Measurements from ENCODE around the gene FXYD5.
"Not testable (repeated sequence)": the region's sequence is repeated elsewhere in the genome, so short reads cannot be mapped to it uniquely, and the experiment has no call there.

Gene FXYD5

DNA sequence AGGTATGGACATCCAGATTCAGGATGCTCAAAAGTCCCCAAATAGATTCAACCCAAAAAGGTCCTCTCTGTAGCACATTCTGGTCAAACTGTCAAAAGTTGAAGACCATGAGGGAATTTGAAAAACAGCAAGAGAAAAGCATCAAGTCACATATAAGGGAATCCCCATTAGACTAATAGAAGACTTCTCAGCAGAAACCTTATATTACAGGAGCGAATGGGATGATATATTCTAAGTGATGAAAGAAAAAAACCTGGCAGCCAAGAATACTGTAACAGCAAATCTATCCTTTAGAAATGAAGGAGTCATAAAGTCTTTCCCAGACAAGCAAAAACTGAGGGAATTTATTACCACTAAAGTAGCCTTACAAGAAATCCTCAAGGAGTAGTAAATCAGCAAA, 29.7 kb downstream of the FXYD5 start:
- no peak for DNase-seq

DNA sequence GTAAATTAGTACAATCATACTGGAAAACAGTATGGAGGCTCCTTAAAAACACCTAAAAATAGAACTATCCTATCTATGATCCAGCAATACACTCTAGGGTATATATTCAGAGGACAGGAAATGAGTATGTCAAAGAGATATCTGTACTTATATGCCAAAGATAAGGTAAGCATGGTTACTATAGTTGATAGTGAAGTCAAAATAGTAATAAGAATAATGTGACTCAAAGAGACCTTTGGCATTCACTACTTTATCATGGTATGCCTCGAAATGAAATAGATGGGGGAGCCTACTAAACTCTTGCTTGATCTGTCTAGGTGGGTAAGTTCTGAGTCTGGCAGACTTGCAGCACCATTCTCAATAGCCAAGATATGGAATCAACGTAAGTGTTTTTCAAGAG, 30.3 kb downstream of the FXYD5 start:
- DNase-seq, result no peak

DNA sequence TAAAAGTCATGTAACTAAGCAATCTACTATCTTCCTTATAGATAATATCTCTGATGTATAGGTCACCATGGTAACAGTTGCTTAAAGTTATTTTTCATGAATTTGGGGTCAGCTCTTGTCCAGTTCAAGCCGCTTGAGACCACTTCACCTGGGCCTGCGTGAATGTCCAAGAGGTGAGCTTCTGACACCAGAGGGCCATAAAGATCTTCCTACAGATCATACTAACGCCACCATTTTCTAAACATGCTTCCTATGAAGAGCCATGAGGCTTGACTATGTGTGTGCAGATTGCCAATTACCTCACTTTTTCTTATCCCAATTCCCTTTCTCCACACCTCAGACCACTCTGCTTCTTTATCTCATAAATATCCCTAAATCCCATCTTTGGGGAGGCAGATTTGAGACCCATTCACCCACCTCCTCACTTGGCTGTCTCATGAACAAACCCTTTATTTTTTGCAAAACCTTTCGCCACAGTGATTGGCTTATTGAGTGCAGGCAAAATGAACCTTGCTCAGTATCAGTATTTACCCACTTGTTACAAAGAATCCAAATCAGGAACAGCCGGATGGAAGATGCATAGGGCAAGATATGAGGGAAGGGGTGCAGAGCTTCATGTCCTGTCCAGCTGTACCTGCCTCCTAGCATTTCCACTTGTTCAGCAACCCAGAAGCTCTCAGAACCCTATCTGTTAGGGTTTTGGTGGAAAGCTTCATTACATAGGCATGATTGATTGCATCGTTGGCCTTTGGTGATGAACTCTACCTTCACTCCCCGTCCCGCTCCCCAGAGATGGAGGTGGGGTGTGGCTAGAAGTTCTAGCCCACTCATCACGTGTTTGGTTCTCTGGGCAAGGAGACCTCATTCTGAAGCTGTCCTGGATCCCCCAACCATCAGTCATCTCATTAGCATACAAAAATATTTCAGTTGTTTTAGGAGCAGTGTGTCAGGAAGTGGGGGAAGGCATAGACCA, 39.8 kb downstream of the FXYD5 start:
- no peak for DNase-seq

DNA sequence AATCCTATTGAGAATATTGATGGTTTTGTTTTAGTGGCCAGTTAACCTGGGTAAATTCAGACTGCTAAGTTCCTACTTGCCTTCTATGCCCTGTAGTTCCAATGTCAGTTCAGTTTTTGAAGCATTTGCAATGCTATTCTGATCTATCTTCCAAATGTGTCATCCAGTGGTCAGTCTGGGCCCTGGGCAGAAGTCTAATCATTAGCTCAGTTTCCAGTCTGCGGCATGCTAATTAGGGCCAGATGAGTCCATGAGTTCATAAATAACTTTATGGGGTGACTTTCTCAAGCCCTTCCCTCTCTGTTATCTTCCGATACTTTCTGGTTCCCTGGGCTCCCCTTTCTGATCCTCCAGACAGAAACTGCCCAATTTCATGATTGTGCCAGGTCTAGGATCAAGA, 41.3 kb downstream of the FXYD5 start:
- DNase-seq, result no peak

DNA sequence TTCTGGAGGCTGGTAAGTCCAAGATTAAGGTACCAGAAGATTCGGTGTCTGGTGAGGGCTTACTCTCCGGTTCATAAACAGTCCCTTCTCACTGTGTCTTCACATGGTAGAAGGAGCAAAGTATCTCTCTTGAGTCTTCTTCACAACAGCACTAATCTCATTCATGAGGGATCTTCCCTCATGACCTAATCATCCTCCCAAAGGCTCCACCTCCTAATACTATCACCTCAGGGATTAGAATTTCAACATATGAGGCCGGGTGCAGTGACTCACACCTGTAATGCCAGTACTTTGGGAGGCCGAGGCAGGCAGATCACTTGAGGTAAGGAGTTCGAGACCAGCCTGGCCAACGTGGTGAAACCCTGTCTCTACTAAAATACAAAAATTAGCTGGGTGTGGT, 42.3 kb downstream of the FXYD5 start:
- not testable (repeated sequence) for DNase-seq

DNA sequence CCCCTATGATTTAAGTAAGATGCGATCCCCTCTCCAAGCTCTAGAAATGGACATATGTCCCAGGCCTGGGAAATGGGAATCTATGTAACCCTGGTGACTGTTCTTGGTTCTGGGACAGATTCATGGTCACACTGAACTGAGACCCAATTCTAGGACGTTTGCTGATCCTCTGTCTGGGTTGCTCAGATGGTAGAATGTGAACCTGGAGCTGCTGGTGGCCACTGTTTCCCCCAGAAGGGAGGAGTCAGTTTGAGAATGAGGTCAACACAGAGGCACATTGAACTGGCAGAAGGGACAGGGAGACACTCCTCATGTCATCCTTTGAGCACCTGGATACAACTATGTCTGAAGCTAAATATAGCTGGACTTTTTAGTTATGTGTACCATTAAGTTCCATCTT, 44.9 kb downstream of the FXYD5 start:
- no peak for DNase-seq

DNA sequence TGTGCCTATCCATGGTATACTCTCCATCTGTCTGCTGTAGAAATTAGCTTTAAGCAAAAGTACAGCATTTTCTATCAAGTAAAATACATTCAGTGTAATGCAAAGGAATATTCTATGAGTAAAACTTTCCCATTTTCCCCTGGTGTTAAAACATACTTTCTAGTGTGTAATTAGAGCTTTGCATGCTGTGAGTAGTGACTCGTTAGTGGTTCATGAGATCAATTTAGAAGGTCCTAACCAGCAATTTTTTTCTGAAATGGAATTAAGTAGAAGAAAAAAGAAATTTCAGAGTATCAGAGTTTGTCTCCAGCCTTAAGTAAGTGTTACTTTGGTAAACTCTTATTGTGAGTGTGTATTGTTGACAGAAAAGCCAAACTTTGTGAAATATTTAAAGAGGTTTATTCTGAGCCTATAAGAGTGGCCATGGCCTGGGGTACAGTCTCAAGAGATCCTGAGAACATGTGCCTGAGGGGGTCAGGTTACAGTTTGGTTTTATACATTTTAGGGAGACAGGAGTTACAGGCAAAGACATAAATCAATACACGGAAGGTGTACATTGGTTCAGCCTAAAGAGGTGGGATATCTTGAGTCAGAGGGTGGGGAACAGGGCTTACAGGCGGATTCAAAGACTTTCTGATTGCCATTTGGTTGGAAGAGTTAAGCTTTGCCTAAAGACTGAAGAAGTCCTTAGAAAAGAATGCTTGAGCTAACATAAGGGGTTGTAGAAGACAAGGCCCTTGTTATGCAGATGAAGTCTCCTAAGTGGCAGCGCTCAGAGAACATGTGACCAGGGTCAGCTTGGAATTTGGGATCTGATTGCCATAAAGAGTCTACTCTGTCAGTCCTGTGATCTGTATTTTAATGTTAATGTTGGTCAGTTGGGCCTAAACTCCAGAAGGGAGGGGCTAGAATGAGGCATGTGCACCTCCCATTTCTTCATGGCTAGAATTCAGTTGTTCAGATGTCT, 48.5 kb downstream of the FXYD5 start:
- DNase-seq, result no peak

DNA sequence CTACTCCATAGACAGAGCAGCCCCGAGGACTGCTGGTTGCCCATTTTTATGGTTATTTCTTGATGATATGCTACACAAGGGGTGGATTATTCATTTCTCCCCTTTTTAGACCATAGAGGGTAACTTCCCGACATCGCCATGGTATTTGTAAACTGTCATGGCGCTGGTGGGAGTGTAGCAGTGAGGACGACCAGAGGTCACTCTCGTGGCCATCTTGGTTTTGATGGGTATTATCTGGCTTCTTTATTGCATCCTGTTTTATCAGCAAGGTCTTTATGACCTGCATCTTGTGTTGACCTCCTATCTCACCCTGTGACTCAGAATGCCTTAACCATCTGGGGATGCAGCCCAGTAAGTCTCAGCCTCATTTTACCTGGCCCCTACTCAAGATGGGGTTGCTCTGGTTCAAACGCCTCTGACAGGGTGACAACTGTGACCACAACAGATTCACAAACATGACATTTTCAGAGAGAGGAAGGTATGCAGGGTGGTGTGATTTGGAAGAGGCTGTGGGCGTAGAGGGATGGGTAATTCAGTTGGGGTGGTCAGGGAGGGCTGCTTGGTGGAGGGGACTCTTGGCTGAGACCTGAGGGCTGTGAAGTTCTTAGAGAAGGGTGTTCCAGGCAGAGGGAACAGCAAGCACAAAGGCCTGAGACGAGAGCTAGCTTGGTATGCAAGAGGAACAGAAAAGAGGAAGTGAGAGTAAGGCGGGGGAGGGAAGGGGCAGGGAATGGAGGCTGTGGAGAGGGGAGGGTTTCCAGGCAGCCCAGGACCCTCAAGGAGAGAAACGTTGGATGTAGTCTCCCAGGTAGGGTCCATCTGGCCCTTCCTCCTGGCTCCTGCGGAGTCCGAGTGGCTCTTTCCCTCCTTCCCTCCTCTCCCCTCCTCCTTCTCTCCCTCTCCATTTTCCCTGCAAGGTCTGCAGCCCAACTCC, 50.5 kb downstream of the FXYD5 start:
- DNase-seq, result peak; percentile 85

DNA sequence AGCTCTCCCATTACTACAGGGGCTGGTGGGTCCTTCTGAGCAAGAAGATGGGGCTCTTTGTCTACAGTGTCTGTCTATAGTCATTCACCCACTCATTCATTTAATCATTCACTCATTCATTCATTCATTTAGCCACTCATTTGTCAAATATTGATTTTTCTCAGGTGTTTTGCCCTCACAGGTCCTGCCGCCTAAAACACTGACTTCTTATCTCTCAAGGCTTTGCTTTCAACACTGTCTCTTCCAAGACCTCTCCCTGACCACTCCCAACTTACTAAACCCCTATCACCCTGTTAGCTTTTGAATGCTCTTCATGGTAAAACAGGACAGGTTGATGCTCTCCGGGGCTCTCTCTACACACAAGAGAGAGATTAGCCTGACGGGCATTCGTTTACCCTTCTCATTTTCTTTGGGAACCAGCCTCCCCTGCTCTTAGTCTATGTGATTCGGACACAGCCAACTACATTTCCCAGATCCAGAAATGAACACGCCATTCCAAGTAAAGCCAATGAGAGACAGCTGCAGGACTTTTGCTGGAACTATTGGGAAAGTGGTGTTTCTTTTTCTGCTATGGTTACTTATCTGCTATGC, 51.3 kb downstream of the FXYD5 start:
- DNase-seq, result no peak

DNA sequence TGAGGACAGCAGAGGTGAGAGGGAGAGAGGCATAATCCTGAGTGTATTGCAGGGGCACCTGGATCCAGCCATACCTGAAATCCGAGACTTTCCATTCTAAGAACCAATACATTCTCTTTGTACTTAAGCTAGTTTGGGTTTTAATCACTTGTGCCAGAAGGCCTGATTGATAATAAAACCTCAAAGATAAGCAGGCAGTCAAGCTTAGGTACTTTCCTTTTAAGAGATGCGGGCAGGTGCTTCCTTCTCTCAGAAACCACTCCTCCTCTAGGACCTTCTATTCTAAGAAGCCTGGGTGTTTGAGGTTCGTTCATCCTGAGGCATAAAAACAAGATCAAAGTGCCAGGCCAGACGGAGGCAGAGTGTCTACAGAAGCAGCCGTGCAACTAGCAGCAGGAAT, 51.8 kb downstream of the FXYD5 start:
- DNase-seq, result peak; percentile 78

DNA sequence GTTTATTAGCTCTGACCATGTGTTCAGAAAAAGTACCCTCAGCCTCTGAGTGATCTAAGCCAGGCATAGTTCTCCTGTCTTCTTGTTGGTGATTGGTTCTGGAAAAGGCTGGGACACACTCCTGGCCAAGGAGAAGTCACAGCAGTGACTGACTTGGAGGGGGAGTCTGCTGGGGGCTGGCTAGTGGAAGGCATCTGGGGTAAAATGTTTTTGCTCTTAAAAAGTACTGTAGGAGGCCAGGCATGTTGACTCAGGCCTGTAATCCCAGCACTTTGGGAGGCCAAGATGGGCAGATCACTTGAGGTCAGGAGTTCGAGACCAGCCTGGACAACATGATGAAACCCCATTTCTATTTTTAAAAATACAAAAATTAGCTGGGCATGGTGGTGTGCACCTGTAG, 52.3 kb downstream of the FXYD5 start:
- DNase-seq, result no peak

DNA sequence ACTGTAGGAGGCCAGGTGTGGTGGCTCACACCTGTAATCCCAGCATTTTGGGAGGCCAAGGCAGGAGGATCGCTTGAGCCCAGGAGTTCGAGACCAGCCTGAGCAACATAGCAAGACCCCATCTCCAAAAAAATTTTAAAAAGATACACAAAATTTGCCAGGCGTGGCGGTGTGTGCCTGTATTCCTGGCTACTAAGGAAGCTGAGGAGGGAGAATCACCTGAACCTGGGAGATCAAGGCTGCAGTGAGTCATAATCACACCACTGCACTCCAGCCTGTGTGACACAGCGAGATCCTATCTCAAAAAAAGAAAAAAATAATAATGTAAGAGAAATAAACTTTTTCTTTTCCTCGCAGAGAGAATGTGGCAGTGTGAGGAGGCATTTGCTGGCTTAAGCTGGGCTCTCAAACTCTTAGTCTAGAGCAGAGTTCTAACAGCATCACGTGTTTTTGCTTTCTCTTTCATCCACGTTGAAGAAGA, 52.9 kb downstream of the FXYD5 start:
- DNase-seq, result no peak

DNA sequence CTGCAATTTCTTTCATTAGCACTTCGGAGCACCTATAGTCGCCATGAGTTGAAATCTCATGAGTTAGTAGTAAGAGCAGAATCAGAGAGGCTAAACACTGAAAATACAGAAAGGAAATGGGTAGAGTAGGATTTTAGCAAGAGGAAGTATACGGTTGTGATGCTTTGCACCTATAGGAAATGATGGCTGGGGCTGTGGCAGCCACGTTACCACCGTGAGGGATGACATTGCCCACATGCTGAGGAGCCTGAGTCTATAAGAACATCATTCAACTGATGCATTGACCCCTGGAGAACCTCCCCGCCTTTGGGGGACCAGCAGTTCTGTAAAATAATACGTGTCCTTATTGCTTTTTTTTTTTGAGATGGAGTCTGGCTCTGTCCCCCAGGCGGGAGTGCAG, 53.6 kb downstream of the FXYD5 start:
- DNase-seq, result no peak

DNA sequence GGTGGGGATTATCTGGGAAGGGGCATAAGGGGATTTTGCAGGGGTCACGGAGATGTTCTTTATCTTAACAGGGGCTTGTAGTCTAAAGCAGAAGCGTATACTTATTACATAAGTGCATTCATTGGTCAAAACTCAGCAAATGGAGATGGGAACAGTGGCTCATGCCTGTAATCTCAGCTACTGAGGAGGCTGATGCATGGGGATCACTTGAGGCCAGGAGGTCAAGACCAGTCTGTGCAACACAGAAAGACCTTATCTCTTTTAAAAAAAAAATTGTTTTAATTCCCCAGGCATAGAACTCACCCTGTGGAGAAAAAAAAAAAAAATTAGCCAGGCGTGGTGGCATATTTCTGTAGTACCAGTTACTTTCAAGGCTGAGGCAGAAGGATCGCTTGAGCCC, 55.1 kb downstream of the FXYD5 start:
- DNase-seq, result no peak

DNA sequence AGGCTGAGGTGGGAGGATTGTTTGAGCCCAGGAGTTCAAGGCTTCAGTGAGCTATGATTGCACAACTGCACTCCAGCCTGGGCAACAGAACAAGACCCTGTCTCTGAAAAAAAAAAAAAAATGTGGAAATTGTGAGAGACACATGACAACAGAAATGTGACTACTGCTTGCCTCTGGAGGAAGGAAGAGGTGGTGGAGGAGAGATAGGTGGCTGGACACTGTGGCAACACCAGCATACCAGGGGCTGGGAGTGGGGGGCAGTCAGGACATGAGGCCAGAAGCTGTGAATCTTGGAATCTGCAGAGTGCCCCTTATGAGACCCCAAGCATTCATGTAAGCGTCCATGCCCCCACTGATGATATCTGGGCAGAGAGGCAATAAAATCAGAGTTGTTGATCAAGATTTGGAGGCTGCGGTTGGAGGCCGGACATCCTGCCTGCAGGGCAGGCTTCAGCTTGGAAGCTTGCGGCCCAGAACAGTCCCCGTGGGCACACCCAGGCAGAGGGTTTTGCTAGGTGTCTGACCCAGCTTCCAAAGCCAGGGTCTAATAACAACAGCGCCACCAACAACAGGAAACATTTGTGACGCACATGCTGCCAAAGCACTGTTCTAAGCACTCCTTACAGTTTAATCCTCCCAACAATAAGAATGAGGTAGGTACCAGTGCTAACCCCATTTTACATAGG, 57.2 kb downstream of the FXYD5 start:
- DNase-seq, result peak; percentile 81

DNA sequence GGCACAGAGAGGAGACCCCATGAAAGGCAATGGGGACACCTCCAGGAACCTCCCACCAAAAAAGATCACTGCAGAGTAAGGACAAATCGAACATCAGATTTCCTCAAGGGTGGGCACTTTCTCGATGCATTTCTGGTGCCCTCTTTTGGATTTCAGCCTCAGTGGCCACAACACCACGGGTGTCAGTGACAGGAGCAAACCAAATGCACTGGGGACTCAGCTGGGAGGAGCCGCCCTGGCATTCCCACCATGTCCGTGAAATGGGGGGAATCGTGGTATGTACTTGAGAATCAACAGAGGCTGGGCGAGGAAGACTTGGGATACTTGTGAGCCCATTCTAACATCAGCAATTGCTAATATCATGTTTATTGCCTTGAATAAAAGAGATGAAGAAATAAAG, 57.7 kb downstream of the FXYD5 start:
- DNase-seq, result no peak

DNA sequence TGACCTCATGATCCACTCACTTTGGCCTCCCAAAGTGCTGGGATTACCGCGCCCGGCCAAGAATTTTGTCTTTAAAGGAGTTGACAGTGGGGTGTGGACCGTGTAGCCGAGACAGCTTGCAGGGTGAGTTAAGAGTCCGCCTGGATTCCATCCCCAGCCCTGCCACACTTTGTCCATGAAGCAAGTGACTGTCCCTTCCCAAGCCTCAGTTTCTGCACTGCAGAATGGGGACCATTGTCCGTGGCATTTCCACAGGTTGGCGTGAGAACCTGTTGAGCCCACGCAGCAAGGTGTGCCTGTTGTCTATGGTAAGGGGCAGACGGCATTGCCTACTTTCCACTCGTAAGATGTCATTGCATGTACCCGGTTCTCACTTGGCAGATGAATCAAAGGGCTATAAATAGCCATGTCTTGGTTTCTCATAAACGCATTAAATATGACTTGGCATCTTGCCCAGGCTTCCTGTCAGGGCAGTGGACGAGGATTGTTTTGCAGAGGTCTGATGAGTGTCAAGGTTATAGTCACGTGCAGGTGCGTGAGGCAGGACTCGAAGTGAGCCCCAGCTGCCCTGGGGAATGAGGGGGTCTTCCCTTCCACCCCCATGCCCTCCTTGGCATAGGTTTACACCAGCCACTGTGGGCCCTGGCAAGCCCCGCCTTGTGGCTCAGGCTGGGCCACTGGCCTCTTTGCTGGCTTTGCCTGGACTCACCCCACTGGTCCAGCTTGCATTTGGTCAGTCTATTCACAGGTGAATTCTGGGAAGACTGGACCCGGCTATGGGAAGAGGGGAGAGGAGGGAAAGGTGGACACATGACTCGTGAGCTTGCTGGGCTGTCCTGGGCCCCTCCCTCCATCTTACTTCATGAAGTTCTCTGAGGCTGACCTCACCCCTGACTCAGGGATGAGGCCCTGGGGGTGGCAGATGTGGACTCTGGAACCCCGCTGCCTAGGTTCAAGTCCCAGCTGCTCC, 59.4 kb downstream of the FXYD5 start:
- DNase-seq, result peak; percentile 97

DNA sequence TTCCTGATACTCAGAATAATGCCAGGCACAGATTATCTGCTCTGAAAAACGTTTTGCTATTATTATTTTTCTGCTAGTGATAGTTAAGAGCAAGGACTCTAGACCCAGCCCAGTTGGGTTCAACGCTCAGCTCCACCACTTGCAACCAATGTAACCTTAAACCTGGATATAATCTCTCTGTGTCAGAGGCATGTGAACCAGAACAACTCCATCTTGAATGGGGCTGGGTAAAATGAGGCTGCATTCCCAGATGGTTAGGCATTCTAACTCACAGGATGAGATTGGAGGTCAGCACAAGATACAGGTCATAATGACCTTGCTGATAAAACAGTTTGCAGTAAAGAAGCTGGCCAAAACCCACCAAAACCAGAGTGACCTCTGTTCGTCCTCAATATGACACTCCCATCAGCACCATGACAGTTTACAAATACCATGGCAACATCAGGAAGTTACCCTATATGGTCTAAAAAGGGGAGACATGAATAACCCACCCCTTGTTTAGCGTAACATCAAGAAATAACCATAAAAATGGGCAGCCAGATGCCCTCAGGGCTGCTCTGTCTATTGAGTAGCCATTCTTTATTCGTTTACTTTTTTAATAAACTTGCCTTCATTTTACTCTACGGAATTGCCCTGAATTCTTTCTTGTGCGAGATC, 60.4 kb downstream of the FXYD5 start:
- DNase-seq, result no peak

DNA sequence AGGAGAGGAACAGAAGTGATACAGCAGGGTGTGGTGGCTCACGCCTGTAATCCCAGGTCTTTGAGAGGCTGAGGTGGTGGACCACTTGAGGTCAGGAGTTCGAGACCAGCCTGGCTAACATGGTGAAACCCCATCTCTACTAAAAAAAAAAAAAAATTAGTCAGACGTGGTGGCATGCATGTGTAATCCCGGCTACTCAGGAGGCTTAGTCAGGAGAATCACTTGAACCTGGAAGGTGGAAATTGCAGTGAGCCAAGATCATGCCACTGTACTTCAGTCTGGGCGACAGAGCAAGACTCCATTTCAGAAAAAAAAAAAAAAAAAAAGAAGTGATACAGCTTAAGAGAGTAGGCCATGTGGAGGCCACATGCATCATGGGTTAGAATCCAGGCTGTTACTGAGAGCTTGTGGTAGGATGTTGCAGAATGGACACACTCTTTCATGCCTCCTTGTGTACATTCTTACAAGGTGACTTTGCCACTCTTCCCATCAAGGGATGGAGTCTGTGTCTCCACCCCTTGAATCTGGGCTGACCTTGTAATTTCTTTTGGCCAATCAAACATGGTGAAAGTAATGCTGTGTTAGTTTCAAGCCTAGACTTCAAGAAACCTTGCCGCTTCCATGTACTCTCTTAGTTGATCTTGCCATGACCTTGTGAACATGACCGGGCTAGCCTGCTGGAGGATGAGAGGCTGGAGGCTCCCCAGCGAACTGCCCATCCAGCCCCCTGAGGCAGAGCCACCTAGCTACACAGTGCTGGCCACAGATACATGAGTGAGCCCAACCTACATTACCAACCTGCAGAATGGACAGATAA, 61.7 kb downstream of the FXYD5 start:
- DNase-seq, result no peak
